BE2C (cell line): ENCODE results near the gene CNNM2.

Experiments
- DNase-seq: peaks from one replicate; pipeline ENCODE4 v3.0.0-alpha.2; 2020
- H3K27me3 ChIP-seq: fragments of 250-450 bp; sonication (Bioruptor Pico); 2 replicates; pipeline ENCODE4 v1.5.1; 2020; ENCODE audit warnings: mild to moderate bottlenecking
- H3K36me3 ChIP-seq: fragments of 250-450 bp; sonication (Bioruptor Pico); 2 replicates; pipeline ENCODE4 v1.5.1; 2020; ENCODE audit warnings: mild to moderate bottlenecking
- H3K4me1 ChIP-seq: fragments of 250-450 bp; sonication (Bioruptor Pico); 2 replicates; pipeline ENCODE4 v1.5.1; 2020
- H3K4me3 ChIP-seq: 2 replicates; pipeline ENCODE4 v1.5.1; 2011; ENCODE audit warnings: low read depth, low read length
- H3K9me3 ChIP-seq: fragments of 250-450 bp; sonication (Bioruptor Pico); 2 replicates; pipeline ENCODE4 v1.5.1; 2020
- CTCF ChIP-seq: IDR thresholded peaks from 2 replicates; pipeline ENCODE4 v1.5.1; 2012; ENCODE audit warnings: mild to moderate bottlenecking, low read depth, low read length

CNNM2 gene

GRCh38 chr10:103069453-103070331 lies 151.6 kb downstream of the CNNM2 start:
- H3K4me3 ChIP-seq = no peak overlapping the region

GRCh38 chr10:103072276-103072675 lies 154.2 kb downstream of the CNNM2 start:
- DNase-seq = no peak
- no peaks in the 10 kb centered on the region for H3K9me3 ChIP-seq
- no peaks in the 10 kb centered on the region for H3K27me3 ChIP-seq
- H3K4me1 ChIP-seq = no peaks in the 10 kb centered on the region
- H3K4me3 ChIP-seq = no peak overlapping the region
- H3K36me3 ChIP-seq = no peaks in the 10 kb centered on the region
- no peak for TF ChIP-seq CTCF

More at GRCh38 chr10:103069453-103070331, 151.6 kb downstream of the CNNM2 start:
- Histone ChIP-seq H3K9me3 (no peaks in the 10 kb centered on the region), H3K4me1 (no peaks in the 10 kb centered on the region), H3K36me3 (no peaks in the 10 kb centered on the region), H3K27me3 (no peaks in the 10 kb centered on the region)
- peak; percentile 69 for TF ChIP-seq CTCF
- peak; percentile 66 for DNase-seq

GRCh38 chr10:103072891-103073290 lies 154.8 kb downstream of the CNNM2 start:
- Histone ChIP-seq H3K4me3 (no peak overlapping the region), H3K9me3 (no peaks in the 10 kb centered on the region), H3K27me3 (no peaks in the 10 kb centered on the region), H3K4me1 (no peaks in the 10 kb centered on the region), H3K36me3 (no peaks in the 10 kb centered on the region)
- DNase-seq = no peak
- TF ChIP-seq CTCF = no peak

GRCh38 chr10:103077020-103077419 lies 158.9 kb downstream of the CNNM2 start:
- no peaks in the 10 kb centered on the region for H3K4me1 ChIP-seq
- H3K36me3 ChIP-seq = no peaks in the 10 kb centered on the region; the same call in 1 of the 2 replicates
- TF ChIP-seq CTCF = no peak
- no peaks in the 10 kb centered on the region for H3K27me3 ChIP-seq
- no peak for DNase-seq
- no peak overlapping the region for H3K4me3 ChIP-seq
- H3K9me3 ChIP-seq = no peaks in the 10 kb centered on the region

GRCh38 chr10:103077491-103078308 lies 159.6 kb downstream of the CNNM2 start:
- Histone ChIP-seq H3K4me1 (no peaks in the 10 kb centered on the region), H3K36me3 (no peaks in the 10 kb centered on the region; the same call in 1 of the 2 replicates), H3K9me3 (no peaks in the 10 kb centered on the region), H3K4me3 (no peak overlapping the region), H3K27me3 (no peaks in the 10 kb centered on the region)
- TF ChIP-seq CTCF = no peak
- DNase-seq = no peak
